Measurements from ENCODE around the gene DYTN. TPM values are rescaled to one million over a fixed set of nuclear protein-coding genes. Genes with fewer than 3 reads are reported as not detected.

DYTN gene
- total RNA-seq, 1 donor from 2014 or later, result not detected

DNA sequence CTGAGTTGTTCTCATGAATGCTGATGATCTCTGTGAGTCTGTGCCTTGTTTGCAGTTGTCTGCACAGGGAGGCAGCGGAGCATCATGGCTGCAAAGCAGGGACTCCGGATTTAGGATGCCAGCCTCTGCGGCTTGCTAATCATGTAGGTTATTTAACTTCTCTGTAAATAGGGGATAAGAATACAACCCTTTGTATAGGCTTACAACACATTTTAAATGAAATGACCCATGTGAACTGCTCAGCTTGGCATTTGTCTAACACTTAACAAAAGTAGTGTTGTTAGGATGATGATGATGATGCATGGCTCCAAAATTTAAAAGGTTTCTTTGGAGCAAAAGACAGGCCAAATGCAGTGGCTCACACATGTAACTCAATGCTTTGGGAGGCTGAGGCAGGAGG is 19.4 kb downstream of the DYTN start:
- no peak for DNase-seq (ENCODE audit: low spot score)

DNA sequence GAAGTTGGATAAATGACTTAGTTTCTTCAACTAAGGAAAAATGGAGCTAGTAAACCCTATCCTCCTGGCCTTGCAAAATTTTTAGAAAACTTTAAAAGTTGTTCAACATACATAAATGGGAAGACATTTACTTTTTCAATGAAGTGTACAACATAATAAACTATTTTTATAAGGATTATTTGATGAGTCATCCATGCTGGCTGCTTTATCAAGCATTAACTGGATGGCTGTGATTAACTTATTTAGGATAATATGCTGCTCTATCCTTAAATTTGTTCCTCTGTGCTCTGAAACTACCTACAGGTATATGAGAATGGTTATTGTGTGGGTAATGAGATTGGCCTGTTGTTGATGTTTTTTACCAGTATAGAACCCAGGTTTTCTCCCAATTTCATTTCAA is 21.3 kb downstream of the DYTN start:
- no peak for DNase-seq (ENCODE audit: low spot score)

DNA sequence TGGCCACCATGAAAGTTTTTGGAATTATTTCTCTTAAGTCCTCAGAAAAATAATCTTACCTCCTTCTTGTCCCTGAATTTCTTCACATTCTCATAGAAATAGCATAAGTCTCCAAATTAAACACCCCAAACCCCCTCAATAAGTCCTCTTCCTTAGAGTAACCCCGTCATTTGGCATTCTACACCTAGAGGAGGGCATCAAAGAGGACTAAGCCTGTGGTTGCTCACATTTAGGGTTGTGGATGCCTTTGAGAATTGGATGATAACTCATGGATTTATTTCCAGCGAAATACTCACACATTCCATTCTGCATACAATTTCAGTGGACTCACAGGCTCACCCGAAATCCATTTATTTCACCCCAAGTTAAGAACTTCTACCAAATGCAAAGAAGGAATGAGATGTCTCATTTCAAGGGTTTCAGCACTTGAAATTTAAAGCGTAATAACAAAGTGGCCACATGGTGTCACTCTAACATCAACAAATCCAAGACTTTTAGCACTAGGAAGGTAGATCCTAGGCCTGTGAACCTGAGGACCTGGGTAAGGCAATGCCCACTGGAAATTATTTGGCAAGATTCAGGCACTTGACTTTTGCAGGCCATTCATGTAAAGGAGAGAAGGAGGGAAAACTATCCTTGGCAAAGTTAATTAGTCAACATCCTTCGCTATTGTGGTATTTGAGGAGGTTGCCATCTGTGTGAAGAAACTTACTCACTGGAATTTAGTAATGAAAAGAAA is 24.6 kb downstream of the DYTN start:
- DNase-seq (ENCODE audit: low spot score), result peak; percentile 20

DNA sequence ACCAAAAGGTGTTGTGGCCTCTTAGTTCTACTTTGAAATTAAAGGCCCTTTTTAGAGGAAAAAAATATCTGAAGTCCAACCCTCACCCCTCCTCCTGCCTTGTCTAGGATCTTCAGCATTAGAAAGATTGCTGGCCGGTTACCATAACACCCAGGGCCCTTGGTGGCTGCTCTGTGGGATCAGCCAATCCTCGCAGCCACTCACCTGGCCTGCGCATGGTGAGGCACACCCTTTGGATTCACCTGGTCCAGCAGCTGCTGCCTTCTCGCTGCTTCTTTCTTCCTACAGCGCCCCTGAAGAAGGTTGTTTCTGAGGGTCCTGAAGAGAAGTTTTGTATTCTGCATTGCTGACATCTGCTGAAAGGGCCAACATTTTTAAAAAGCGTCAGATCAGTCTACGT is 25.2 kb downstream of the DYTN start:
- DNase-seq (ENCODE audit: low spot score), result no peak

DNA sequence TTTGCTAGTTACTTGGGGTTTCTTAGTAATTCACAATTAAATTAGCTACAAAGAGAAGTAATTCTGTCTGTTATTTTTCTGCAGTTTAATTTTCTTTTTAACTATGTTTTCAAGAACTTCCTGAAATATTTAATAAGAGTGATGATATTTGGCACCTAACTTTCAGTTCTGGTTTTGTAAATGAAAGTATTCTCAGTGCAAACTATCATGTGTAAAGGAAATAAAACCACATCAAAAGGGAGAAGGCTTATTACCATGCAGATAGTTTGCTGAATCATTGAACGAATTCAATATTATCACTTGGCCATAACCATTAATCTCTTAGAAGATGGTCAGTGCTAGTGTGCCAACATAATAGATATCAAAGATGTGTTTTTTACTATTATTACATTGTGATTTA is 29.2 kb downstream of the DYTN start:
- DNase-seq (ENCODE audit: low spot score), result no peak

DNA sequence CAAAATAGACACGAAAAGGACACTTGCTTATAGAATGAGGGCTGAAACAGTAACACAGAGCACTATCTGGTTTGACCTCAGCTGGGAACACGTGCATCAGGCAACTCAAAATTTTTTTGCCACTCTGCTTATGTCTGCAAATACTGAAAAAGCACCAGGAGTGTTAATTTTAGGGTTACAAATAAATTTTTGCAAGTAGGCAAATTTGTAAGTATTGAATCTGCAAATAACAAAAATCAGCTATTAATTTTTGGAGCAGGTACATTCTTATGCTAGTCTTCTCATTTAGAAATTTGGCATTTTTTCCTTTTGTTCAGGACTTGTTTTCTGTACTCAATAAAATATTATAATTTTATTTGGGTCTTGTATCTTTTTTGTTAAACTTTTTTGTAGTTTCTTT is 29.7 kb downstream of the DYTN start:
- DNase-seq (ENCODE audit: low spot score), result no peak

DNA sequence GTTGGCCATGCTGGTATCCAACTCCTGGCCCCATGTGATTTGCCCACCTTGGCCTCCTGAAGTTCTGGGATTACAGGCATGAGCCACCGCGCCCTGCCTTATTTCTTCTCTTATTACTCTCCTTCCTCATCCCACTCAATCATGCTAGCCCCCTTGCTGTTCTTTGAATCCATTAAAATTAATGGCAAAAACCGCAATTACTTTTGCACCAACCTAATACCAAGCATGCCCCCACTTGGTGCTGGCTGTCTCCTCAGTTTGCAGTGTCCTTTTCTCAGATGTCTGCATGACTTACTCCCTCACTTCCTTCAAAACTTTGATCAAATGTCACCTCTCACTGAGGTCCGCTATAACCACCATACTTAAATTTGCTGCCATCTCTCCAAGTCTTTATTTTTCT is 34.6 kb downstream of the DYTN start:
- no peak for DNase-seq (ENCODE audit: low spot score)

DNA sequence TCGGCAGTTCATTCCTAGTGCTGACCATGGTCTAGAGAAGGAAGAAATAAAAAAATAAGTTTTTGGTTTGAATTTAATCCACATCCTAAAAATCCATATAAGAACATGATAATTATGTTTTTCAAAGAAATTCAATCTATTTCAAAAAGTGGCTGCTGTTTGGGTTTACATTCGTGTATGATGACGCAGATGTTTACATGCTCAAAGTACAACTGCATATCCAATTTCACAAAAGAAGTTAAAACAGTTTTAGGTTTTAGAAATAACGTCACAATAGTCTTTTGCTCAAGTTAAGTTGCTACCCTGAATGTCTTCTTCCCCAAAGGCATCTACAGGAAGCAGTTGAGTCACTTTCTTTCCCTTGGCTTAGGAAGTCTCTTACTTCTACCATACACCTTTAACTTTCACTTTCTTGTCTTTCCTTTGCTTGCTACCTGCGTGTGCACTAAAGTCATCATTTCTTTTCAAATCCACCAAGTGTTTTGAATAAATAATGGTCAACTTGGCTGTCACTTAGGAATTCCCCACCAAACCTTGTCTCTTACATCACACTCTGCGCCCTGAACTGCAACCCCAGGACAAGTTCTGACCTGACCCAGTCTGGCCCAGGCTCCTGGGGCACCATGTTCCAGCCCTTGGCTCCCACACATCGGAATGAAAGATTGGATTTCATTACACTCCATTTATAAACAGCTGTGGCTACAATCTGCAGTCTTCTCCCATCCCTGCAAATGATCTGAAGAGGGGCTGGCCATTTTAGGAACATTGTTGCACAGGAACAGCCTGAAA is 47.5 kb downstream of the DYTN start:
- no peak for DNase-seq (ENCODE audit: low spot score)

DNA sequence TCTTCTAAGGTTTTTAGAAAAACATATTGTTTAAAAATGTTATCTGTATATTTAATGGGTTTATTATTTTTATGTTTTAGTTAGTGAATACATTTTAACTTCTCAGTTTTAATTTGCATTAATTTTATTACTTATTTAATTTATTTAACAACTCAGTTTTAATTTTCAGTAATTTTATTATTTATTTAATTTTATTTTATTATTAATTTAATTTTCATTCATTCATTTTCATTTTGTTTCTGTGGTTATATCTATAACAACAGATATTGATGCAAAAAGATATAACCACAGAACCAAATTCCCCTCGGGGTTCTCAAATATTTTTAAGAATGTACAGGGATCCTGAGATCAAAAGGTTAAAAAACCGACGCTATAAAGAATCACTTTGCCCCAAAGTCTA is 52.9 kb downstream of the DYTN start:
- no peak for DNase-seq (ENCODE audit: low spot score)

DNA sequence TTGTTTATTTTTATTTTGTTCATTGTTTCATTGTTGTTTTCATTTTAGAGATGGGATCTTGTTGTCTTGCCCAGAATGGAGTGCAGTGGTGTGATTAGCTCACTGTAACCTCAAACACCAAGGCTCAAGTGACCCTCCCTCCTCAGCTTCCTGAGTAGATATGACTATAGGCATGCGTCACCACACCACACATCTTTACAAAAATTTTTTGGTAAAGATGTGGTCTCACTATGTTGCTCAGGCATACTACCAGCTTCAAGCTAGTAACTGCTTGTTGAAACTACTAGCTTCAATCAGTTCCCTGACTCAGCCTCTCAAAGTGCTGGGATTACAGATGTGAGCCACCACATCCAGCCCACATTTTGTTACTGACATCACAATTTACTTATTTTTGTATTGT is 61.1 kb downstream of the DYTN start:
- no peak for DNase-seq (ENCODE audit: low spot score)

DNA sequence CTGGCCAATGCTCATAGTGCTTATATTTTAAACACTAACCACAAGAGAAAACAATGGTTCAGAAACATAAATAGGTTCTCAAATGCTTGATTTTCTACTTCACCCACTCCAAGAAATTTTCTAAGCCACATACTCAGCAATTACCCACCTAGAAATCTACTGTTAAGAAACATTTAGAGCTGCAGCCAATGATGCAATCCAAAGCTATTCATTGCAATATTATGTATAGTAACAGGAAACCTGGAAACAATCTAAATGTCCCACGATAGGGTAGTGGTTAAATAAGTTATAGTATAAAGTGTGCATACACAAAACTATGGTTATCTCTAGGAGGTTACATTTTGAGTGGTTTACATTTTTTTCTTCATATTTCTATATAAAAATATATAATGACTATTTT is 70.2 kb downstream of the DYTN start:
- DNase-seq (ENCODE audit: low spot score), result no peak

DNA sequence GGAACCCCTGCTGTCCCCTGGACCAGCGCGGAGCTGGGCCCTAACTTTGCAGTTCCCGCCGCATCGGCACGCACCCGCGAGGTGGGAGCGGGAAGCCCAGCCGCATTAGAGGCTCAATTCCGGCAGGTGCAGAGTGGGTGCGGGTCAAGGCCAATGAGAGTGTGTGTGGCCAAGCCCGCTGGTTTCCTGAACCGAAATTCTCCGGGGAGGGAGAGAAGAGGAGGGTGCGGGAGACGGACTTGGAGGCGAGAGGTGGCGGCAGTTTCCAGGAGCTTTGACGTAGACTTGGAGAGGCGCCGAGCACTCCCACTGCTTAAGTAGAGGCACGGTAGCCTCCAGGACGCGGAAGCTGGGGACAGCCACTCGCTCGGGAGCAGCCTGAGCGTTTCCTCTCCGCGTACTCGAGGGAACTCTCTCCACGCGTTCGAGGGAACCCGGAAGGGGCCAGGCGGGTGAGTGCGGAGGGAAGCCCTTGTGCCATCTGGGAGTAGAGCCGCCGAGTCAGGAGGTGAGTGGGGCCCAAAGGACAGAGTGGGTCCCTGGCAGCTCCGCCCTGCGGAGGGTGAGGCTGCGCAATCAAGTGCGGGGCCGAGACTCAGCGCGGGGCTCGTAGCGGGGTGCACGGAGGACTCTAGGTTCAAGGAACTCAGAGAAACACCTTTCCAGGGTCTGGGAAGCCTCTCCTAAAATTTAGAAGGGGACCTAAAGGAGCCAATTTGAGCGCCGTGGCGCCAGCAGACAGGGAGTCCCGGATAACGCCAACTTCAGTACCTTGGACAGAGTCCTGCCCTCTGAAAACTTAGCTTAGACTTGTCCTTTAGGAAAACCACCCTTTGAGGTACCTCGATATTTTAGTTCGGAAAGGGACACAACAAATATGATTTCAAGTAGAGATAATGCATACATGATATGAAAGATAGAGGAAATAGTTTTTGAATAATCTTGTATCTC is 75.8 kb downstream of the DYTN start, which contains the start of gene FAM237A:
Gene FAM237A, plus strand, starts transcription at position 413 of the 951 bp plus-strand sequence. CDS start 1,750 bp downstream, outside the sequence.
- DNase-seq (ENCODE audit: low spot score), result peak; percentile 37

DNA sequence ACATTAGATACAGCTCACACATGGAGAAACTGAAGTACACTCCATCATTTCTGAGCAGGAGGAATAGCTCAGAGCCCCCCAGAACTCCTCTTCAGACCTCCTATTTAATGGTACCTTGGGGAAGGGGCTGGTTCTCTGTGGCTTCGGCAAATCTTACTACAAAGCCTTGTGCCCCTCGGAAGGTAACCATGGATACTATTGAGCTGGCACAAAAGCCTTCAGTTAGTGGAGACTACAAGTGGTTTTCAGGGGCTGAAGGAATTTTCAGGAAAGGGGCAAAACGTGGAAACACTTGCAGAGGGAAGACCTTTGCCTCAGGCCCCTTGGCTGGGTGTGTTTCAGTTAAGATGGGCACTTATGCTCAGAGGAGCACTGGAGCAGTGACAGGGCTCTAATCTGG is 77.0 kb downstream of the DYTN start:
- DNase-seq (ENCODE audit: low spot score), result no peak

DNA sequence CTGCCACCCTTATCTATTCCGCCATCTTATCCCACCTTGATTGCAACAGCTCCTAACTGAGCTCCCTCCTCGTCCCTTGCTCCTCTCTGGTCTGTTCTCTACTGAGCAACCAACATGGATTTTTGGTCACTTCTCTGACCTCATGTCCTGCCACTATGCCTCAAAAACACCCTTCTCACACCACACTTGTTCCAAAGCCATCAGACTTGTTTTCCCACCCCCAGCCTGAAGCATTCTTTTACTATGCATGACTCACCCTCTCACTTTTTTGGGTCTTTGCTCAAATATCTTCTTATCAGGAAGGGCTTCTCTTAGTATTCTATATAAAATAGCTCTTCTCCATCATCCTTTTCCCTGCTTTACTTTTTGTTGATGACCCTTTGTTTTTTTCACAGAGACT is 78.6 kb downstream of the DYTN start:
- no peak for DNase-seq (ENCODE audit: low spot score)

DNA sequence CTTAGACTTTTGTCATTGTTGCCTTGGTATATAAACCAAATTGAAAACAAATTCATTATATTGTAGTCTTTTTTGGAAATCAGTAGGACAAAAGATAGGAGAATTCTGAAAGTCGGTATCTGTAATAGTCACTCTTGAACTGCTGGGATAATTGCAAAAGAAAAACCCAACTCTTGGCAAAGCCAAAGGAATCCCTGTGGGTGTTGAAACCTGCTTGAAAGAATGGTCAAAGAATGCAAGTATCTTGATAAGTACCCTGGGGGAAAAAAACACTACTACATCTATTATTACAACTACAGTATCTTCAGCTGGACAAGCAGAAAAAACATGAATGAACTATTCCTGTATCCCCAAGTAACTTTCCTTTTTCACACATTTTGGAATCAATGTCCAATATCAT is 83.2 kb downstream of the DYTN start:
- no peak for DNase-seq (ENCODE audit: low spot score)

DNA sequence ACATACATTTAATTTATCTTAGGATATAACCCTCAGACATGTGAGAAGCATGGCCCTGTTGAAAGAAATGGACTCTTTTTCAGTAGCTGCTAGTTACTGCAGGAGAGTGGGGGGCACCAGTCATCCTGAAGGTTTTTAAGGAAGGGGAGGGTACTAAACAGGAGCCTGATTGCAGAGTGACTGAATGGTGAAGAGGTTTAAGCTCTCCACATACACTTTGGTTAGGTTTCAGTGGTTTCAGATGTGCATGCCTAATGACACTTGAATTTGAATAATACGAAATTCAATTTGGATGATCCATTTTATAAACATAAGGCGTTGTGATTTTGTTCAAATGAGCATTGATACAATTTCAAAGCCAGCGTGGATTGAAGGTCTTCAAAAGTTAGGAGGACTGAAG is 86.9 kb downstream of the DYTN start:
- DNase-seq (ENCODE audit: low spot score), result no peak

DNA sequence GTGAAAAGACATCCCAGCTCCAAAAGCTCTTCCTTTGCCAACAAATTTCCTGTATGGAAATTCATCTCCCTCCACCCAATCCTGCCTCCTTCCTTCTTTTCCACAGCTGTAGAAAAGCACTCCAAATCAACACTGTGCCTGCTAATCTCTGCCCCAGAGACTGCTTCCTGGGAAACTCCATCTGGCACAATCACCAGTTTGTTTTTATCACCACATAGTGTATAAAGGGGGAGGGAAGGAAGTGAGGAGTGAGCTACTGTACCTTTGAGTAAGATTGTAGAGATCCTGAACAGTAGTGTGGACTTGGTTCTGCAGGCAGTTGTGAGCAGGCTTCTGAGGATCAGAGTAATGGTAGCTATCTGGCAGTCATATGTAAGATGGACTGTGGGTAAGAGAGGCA is 90.6 kb downstream of the DYTN start:
- no peak for DNase-seq (ENCODE audit: low spot score)

DNA sequence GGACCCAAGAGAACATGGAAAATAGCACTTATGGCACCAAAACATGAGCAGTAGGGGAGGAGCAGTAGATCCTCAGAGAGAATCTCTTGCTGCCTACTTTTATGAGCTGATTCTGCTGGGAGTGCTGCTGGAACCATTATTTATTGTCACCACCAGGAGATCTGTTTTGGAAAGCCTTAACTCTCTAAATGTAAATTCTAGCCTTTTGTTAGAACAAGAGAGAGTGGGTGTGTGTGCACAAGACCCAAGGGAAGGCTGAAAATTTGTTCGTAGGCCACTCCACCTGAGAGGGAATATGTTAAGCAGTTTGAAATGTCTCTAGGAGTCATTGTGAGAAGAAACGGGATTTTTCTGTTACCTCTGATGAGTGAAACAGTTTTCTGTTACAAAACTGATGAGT is 92.1 kb downstream of the DYTN start:
- DNase-seq (ENCODE audit: low spot score), result no peak

DNA sequence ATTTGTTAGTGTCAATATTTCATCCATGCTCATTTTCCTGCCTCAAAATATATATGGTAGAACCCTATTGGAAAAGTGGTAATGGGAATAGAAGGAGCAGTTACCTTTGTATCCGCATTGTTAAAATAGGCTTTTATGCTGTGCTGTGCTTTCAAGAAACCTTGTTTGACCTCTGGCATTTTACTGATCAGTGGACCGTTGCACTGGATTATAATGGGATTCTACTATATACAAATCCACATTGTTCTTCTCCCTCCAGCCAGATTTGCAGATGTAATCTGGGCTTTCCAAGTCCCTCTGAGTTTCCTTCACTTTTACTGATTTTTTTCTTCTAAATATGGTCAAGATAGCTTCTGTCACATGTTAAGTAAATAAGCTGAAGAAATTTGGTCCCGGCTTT is 99.2 kb downstream of the DYTN start:
- DNase-seq (ENCODE audit: low spot score), result no peak

DNA sequence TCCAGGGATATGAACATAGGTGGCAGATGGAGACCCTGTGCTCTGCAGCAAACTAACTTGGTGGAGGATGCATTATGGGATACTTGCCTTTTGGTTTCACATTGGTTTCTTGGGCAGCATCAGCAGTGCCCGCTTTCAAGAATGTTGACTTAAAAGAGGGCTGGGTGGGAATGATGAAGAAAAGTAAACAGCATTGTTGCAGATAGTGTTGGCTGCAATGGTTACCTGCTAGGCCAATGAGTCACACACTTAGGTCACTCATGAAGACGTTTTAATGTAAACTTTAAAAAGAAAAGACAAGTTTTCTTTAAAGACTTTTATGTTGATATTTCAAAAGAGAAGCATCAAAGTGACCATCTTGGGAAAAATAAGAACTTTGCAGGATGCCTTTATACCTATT is 102.0 kb downstream of the DYTN start:
- no peak for DNase-seq (ENCODE audit: low spot score)

DNA sequence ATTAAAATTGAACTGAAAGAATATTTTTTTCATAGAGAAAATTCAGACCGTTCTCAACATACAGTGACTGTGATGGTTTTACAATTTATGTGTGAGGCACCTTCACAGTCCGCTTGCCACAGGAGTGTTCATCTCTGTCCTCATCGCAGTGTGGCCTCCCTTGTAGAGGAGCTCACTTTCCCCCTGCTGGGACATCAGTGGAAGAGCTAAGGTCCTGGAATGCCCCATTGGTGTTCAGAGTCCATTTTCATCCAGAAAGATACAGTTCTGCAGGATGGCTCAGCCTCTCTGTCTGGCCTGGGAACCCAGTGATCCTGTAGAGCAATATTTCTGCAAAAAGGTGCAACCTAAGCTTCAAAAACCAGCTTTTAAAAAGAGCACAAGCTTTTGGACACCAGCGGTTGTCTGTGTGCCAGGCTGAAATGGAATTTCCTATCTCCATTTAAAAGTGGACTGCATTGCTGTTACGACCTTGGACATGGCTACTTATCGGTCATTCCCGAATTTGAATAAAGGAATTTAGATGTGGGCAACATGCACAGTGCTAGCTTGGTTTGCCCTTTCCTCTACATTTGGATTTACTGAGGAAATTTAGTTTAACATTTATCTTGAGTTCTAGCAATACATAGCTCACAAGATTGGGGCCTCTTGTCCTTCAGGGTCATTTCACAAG is 102.6 kb downstream of the DYTN start:
- DNase-seq (ENCODE audit: low spot score), result no peak

DNA sequence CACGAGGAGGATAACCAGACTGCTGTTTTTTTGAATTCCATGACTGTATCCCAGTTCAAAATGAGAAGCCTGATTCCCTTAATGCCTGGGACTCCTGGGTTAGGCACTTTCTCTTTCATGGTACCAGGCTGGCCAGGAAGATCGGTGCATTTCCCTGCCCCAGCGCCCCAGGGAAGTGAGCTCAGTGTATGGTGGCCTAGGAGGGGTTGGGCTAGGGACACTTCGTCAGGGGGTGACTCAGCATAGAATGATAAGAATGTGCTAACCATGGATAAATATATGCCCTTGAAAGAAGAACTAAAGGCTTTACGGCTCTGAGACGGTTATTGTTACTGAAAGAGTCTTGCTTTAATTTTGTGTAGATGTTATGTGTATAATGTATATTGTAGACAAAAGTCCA is 103.4 kb downstream of the DYTN start:
- DNase-seq (ENCODE audit: low spot score), result no peak
